ENCODE results near the gene HTRA3.

DNA sequence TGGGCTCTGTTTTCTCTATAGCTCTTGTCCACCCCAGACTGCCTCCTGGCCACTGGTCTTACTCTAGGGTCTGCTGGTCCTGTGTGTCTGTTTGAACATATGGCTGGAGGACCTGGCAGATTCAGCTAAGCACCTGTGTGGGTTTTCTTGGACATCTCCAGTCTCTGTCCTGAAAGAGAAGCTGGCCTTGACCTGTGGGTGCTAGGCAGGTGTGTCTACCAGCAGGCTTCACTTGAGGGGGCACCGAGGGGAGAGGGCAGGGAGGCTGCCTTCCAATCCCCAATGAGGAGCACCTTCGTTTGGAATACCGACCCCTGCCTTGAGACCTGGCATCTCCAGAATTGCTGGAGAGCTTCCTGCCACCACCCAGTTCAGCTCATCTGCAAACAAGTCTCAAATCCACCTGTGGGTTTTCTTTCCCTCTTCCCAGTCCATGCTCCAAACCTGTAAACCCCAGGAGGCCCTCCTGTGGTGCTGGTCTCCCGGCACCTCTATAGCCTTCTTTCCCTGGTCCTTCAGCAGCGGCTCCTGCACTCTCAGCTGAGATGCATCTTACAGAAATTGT, 45.2 kb downstream of the HTRA3 start:
- TF ChIP-seq, protein P1, sequence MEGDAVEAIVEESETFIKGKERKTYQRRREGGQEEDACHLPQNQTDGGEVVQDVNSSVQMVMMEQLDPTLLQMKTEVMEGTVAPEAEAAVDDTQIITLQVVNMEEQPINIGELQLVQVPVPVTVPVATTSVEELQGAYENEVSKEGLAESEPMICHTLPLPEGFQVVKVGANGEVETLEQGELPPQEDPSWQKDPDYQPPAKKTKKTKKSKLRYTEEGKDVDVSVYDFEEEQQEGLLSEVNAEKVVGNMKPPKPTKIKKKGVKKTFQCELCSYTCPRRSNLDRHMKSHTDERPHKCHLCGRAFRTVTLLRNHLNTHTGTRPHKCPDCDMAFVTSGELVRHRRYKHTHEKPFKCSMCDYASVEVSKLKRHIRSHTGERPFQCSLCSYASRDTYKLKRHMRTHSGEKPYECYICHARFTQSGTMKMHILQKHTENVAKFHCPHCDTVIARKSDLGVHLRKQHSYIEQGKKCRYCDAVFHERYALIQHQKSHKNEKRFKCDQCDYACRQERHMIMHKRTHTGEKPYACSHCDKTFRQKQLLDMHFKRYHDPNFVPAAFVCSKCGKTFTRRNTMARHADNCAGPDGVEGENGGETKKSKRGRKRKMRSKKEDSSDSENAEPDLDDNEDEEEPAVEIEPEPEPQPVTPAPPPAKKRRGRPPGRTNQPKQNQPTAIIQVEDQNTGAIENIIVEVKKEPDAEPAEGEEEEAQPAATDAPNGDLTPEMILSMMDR (IDR thresholded peaks at IDR 0.05; ENCODE audit: insufficient read depth, low read depth, low read length): no peak
- TF ChIP-seq EZH2 (IDR thresholded peaks at IDR 0.05; ENCODE audit: insufficient read depth, low read length): no peak

Measured in astrocyte (in vitro differentiated cells and primary cell).